Glutamatergic neuron (in vitro differentiated cells): Measurements from ENCODE around the gene MAJIN. TPM values are rescaled to one million over a fixed set of nuclear protein-coding genes. Genes with fewer than 3 reads are reported as not detected.
"Not testable (repeated sequence)": the region's sequence is repeated elsewhere in the genome, so short reads cannot be mapped to it uniquely, and the experiment has no call there.

Source experiments
- DNase-seq: peaks from one replicate; pipeline ENCODE4 v3.0.0; 2022
- H3K27ac Mint-ChIP-seq: one replicate; pipeline ENCODE4 v1.8.0; 2020; ENCODE audit warnings: mild to moderate bottlenecking, mixed read lengths, inconsistent platforms; ENCODE audit not compliant: unreplicated experiment
- H3K27me3 Mint-ChIP-seq: one replicate; pipeline ENCODE4 v1.8.0; 2020; ENCODE audit warnings: mild to moderate bottlenecking, moderate library complexity, mixed read lengths, inconsistent platforms; ENCODE audit not compliant: unreplicated experiment
- H3K36me3 Mint-ChIP-seq: one replicate; pipeline ENCODE4 v1.8.0; 2020; ENCODE audit warnings: mild to moderate bottlenecking, mixed read lengths, inconsistent platforms; ENCODE audit not compliant: unreplicated experiment
- H3K4me1 Mint-ChIP-seq: one replicate; pipeline ENCODE4 v1.8.0; 2020; ENCODE audit warnings: mild to moderate bottlenecking, low read depth, mixed read lengths, inconsistent platforms; ENCODE audit not compliant: unreplicated experiment
- H3K4me3 Mint-ChIP-seq: one replicate; pipeline ENCODE4 v1.8.0; 2020; ENCODE audit warnings: mild to moderate bottlenecking, mixed read lengths, inconsistent platforms; ENCODE audit not compliant: unreplicated experiment
- H3K9me3 Mint-ChIP-seq: one replicate; pipeline ENCODE4 v1.8.0; 2020; ENCODE audit warnings: mild to moderate bottlenecking, moderate library complexity, mixed read lengths, inconsistent platforms; ENCODE audit not compliant: unreplicated experiment
- CTCF ChIP-seq: fragments of 200-600 bp; sonication (generic); IDR thresholded peaks from one replicate; pipeline ENCODE4 v1.5.0; 2021; ENCODE audit not compliant: partially characterized antibody, unreplicated experiment
- total RNA-seq: library from RNA; stranded (reverse); fragmentation: NEBNext Ultra II Directional; extraction: Animal tissue kit (Norgen Biotek cat#: 25700); gene quantifications from one replicate; pipeline ENCODE4 v1.2.1, GENCODE V29; 2021; ENCODE audit not compliant: unreplicated experiment

Gene MAJIN
- total RNA-seq, 1 donor from 2014 or later, result not detected

- no peak overlapping the region for H3K4me3 Mint-ChIP-seq
- DNase-seq, result no peak
- H3K4me1 Mint-ChIP-seq, result peaks cover 5% of the 10 kb centered on the region
- no peaks in the 10 kb centered on the region for H3K36me3 Mint-ChIP-seq
- no peak overlapping the region for H3K27ac Mint-ChIP-seq
- H3K27me3 Mint-ChIP-seq, result no peaks in the 10 kb centered on the region
- H3K9me3 Mint-ChIP-seq, result no peaks in the 10 kb centered on the region
- TF ChIP-seq CTCF, result no peak
Observed at GRCh38 chr11:65008873-65009272, 37.0 kb upstream of the MAJIN start.

GRCh38 chr11:65008016-65008415 is 36.1 kb upstream of the MAJIN start:
- Mint-ChIP-seq H3K27me3 (no peaks in the 10 kb centered on the region), H3K9me3 (no peaks in the 10 kb centered on the region), H3K4me1 (peaks cover 1% of the 10 kb centered on the region), H3K36me3 (no peaks in the 10 kb centered on the region), H3K27ac (no peak overlapping the region), H3K4me3 (no peak overlapping the region)
- no peak for DNase-seq
- no peak for TF ChIP-seq CTCF

- H3K27ac Mint-ChIP-seq, H3K9me3 Mint-ChIP-seq, H3K4me1 Mint-ChIP-seq: not testable (repeated sequence)
Observed at GRCh38 chr11:65003968-65004367, 32.1 kb upstream of the MAJIN start.

GRCh38 chr11:65003282-65003681 is 31.4 kb upstream of the MAJIN start:
- peaks cover 2% of the 10 kb centered on the region for H3K9me3 Mint-ChIP-seq
- DNase-seq, result no peak
- no peaks in the 10 kb centered on the region for H3K4me1 Mint-ChIP-seq
- H3K27me3 Mint-ChIP-seq, result no peaks in the 10 kb centered on the region
- no peak overlapping the region for H3K4me3 Mint-ChIP-seq
- no peak for TF ChIP-seq CTCF
- no peaks in the 10 kb centered on the region for H3K36me3 Mint-ChIP-seq
- no peak overlapping the region for H3K27ac Mint-ChIP-seq

More at GRCh38 chr11:65003968-65004367, 32.1 kb upstream of the MAJIN start:
- H3K36me3 Mint-ChIP-seq, H3K4me3 Mint-ChIP-seq, DNase-seq, H3K27me3 Mint-ChIP-seq: not testable (repeated sequence)

GRCh38 chr11:65002706-65003105 is 30.8 kb upstream of the MAJIN start:
- H3K36me3 Mint-ChIP-seq, result no peaks in the 10 kb centered on the region
- no peaks in the 10 kb centered on the region for H3K4me1 Mint-ChIP-seq
- no peaks in the 10 kb centered on the region for H3K27me3 Mint-ChIP-seq
- H3K4me3 Mint-ChIP-seq, result no peak overlapping the region
- H3K9me3 Mint-ChIP-seq, result peaks cover 2% of the 10 kb centered on the region
- no peak for DNase-seq
- TF ChIP-seq CTCF, result no peak
- H3K27ac Mint-ChIP-seq, result no peak overlapping the region

GRCh38 chr11:64999478-64999877 is 27.6 kb upstream of the MAJIN start:
- no peaks in the 10 kb centered on the region for H3K4me1 Mint-ChIP-seq
- no peaks in the 10 kb centered on the region for H3K36me3 Mint-ChIP-seq
- H3K9me3 Mint-ChIP-seq, result peaks cover 2% of the 10 kb centered on the region
- H3K27me3 Mint-ChIP-seq, result peaks cover 2% of the 10 kb centered on the region
- no peak for DNase-seq
- no peak overlapping the region for H3K27ac Mint-ChIP-seq
- no peak overlapping the region for H3K4me3 Mint-ChIP-seq
- no peak for TF ChIP-seq CTCF
